Measurements from ENCODE around the gene PLXDC2. TPM values are rescaled to one million over a fixed set of nuclear protein-coding genes. Genes with fewer than 3 reads are reported as not detected.

Gene PLXDC2
- total RNA-seq, 1 experiment from 2014 or later, result 0.20 TPM

DNA sequence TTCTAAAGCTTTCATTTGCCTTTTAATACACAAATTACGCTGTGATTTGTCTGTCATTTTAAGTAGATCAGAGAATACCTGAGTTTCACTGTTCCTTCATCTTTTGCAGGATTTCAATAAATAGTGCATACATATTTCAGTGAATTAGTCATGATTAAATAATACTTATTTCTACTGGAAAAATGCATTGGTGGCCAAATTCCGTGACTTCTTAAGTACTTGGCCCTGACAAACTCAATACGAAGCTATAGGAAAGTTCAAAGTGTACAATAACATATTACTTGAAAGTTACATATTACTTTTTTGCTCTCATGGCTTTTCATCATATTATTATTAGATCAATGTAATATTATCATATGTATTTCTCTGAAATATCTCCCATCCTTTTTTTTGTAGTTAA lies 16.1 kb upstream of the PLXDC2 start (continued):
- TF ChIP-seq ZFX (IDR thresholded peaks at IDR 0.05) (no peak), RAD21 (IDR thresholded peaks at IDR 0.05; ENCODE audit: low read depth) (no peak), FOSL1 (IDR thresholded peaks at IDR 0.05; ENCODE audit: low read depth) (no peak)

DNA sequence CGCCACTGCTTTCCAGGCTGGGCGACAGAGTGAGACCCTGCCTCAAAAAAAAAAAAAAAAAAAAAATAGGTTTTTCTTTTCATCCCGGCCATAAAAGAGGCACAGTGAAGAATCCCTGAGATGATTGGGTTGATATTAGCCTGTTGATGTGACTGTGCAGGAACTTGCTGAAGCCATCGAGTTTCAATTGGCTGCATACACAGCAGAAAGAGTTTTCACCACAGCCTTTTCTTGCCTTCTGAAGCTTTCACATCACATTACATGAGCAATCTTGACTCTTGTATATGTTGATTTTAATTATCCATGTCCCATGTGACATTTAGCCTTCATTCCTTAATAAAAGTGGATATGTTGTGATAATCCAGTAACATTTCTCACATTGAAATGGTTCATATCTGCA lies 14.9 kb upstream of the PLXDC2 start:
- Histone ChIP-seq H3K4me1 (ENCODE audit: control insufficient read depth in 1 of 2, insufficient read depth in 2 of 2, low read length in 2 of 2) (no peaks in the 10 kb centered on the region), H3K9ac (ENCODE audit: low read length) (no peak overlapping the region), H3K9me2 (ENCODE audit: insufficient read depth) (no peaks in the 10 kb centered on the region), H2AFZ (ENCODE audit: low read depth, low read length, poor library complexity, severe bottlenecking) (no peak overlapping the region), H3K27ac (ENCODE audit: low read depth, low read length) (no peak overlapping the region), H3K4me3 (replicated peaks in 1 of 2; ENCODE audit: low read depth in 1 of 2, low read length in 2 of 2) (no peak overlapping the region), H3K36me3 (ENCODE audit: control insufficient read depth in 1 of 2, insufficient read depth in 2 of 2, low read length in 2 of 2) (no peaks in the 10 kb centered on the region), H3K9me3 (ENCODE audit: control insufficient read depth in 1 of 2, insufficient read depth in 1 of 2, low read depth in 1 of 2, low read length in 2 of 2) (peaks cover 0 to 12% of the 10 kb centered on the region in 2 experiments; a peak in 2 of 4 replicates), H3K79me2 (ENCODE audit: insufficient read depth, low read length) (no peaks in the 10 kb centered on the region), H3K27me3 (ENCODE audit: insufficient read depth, low read length) (no peaks in the 10 kb centered on the region), H4K20me1 (ENCODE audit: insufficient read depth) (no peaks in the 10 kb centered on the region), H3K4me2 (ENCODE audit: low read length) (no peak overlapping the region)
- ATAC-seq, result no peak
- ChIA-PET CTCF (no interaction called here), RAD21 (ENCODE audit: low non-redundant PET in 1 of 2, low total read pairs in 2 of 2, uncharacterized antibody in 2 of 2, unreplicated experiment in 2 of 2) (no interaction called here), POLR2A (no interaction called here)
- no TSS peak for BruUV-seq (replicated peaks)
- intact Hi-C loops (cut with micrococcal nuclease), result no loop called here
- TF ChIP-seq SP1 (IDR thresholded peaks at IDR 0.05; ENCODE audit: low read depth) (no peak), POLR2A (IDR thresholded peaks at IDR 0.05; ENCODE audit: borderline replicate concordance, extremely low read depth, insufficient read depth, insufficient read length) (no peak), TCF7L2 (IDR thresholded peaks at IDR 0.05; ENCODE audit: borderline replicate concordance, extremely low read depth, insufficient read depth, insufficient read length) (no peak), SIN3A (IDR thresholded peaks at IDR 0.05; ENCODE audit: low read depth) (no peak), ELF1 (IDR thresholded peaks at IDR 0.05; ENCODE audit: borderline replicate concordance, low read depth) (no peak), JUND (IDR thresholded peaks at IDR 0.05) (no peak), EZH2phosphoT487 (IDR thresholded peaks at IDR 0.05; ENCODE audit: borderline replicate concordance) (no peak), ZFX (IDR thresholded peaks at IDR 0.05) (no peak), POLR2AphosphoS5 (IDR thresholded peaks at IDR 0.05; ENCODE audit: low read depth, low read length) (no peak), SRF (IDR thresholded peaks at IDR 0.05; ENCODE audit: low read depth) (no peak), FOSL1 (IDR thresholded peaks at IDR 0.05; ENCODE audit: low read depth) (no peak), YY1 (IDR thresholded peaks at IDR 0.05; ENCODE audit: extremely low read depth, insufficient replicate concordance, low read depth, low read length) (no peak), CEBPB (IDR thresholded peaks at IDR 0.05; ENCODE audit: low read depth) (no peak), ZNF274 (IDR thresholded peaks at IDR 0.05; ENCODE audit: low read depth, low read length) (no peak), CBX3 (IDR thresholded peaks at IDR 0.05; ENCODE audit: low read depth) (no peak)
- TF ChIP-seq, protein P1, sequence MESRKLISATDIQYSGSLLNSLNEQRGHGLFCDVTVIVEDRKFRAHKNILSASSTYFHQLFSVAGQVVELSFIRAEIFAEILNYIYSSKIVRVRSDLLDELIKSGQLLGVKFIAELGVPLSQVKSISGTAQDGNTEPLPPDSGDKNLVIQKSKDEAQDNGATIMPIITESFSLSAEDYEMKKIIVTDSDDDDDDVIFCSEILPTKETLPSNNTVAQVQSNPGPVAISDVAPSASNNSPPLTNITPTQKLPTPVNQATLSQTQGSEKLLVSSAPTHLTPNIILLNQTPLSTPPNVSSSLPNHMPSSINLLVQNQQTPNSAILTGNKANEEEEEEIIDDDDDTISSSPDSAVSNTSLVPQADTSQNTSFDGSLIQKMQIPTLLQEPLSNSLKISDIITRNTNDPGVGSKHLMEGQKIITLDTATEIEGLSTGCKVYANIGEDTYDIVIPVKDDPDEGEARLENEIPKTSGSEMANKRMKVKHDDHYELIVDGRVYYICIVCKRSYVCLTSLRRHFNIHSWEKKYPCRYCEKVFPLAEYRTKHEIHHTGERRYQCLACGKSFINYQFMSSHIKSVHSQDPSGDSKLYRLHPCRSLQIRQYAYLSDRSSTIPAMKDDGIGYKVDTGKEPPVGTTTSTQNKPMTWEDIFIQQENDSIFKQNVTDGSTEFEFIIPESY (IDR thresholded peaks at IDR 0.05; ENCODE audit: extremely low read depth, insufficient replicate concordance, low read length), result no peak
- TF ChIP-seq, protein P2, sequence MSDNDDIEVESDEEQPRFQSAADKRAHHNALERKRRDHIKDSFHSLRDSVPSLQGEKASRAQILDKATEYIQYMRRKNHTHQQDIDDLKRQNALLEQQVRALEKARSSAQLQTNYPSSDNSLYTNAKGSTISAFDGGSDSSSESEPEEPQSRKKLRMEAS (IDR thresholded peaks at IDR 0.05), result no peak
- TF ChIP-seq, protein P3, sequence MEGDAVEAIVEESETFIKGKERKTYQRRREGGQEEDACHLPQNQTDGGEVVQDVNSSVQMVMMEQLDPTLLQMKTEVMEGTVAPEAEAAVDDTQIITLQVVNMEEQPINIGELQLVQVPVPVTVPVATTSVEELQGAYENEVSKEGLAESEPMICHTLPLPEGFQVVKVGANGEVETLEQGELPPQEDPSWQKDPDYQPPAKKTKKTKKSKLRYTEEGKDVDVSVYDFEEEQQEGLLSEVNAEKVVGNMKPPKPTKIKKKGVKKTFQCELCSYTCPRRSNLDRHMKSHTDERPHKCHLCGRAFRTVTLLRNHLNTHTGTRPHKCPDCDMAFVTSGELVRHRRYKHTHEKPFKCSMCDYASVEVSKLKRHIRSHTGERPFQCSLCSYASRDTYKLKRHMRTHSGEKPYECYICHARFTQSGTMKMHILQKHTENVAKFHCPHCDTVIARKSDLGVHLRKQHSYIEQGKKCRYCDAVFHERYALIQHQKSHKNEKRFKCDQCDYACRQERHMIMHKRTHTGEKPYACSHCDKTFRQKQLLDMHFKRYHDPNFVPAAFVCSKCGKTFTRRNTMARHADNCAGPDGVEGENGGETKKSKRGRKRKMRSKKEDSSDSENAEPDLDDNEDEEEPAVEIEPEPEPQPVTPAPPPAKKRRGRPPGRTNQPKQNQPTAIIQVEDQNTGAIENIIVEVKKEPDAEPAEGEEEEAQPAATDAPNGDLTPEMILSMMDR (IDR thresholded peaks at IDR 0.05 in 2 of 3, conservative IDR thresholded peaks at IDR 0.05 in 1 of 3; ENCODE audit: borderline replicate concordance in 1 of 3, insufficient read depth in 1 of 3, low read depth in 2 of 3, low read length in 2 of 3), result no peak
- no peak for DNase-seq (ENCODE audit: low read depth, low spot score)

All from HCT116 (cell line).